Stimulated activated CD4-positive, alpha-beta T cell treated with anti-CD3 and anti-CD28 coated beads, TNF-alpha, amount 100 ng/mL, for 4 hours (primary cell): ENCODE measurements around the gene TMEM63A.
"Not testable (repeated sequence)": the region's sequence is repeated elsewhere in the genome, so short reads cannot be mapped to it uniquely, and the experiment has no call there.

Experiments used
- DNase-seq, 3 experiments: peaks; one replicate each; pipeline ENCODE4 v3.0.0-alpha.2; 2020; ENCODE audit warnings: low read depth in 3 of 3

TMEM63A gene

DNA sequence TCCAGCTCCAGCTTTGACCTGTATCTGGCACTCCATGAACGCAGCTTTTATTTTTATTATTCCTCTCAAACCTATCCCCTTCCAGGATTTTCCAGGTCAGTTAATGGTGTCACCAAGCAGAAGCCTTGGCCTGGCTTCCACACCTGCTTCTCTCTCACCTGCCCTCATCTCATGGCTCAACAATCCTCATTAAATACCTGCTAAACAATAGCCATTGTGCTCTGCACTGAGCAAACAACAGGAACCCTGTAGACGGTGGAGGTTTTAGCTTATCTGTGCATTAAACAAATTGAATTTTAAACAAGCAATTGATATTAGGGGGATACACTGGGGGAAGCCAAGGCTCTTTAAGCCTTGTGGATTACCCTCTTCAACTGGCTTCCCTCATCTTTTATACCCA lies 26.6 kb upstream of the TMEM63A start:
- DNase-seq = no peak

GRCh38 chr1:225908013-225908640 lies 25.9 kb upstream of the TMEM63A start:
- DNase-seq = no peak

- no peak for DNase-seq
Observed at GRCh38 chr1:225907341-225907740, 25.2 kb upstream of the TMEM63A start.

DNA sequence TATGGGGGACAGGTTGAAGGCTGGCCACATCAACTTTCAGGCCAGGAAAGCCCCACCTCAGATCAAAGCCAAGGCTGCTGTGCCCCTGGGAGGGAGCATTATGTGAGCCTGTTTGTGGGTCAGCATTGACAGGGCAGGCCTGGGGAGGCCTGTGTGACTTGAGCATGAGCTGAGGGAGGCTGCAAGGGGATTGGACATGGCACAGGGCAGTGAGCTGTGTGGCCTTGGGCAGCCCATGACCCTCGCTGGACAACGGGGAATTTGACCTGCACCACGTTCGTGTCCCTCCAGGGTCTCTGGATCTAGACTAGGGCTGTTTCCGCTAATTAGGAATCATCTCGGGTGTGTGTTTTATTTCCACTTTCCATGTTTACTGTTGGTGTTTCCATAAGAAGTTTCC lies 24.3 kb upstream of the TMEM63A start:
- DNase-seq = no peak

DNA sequence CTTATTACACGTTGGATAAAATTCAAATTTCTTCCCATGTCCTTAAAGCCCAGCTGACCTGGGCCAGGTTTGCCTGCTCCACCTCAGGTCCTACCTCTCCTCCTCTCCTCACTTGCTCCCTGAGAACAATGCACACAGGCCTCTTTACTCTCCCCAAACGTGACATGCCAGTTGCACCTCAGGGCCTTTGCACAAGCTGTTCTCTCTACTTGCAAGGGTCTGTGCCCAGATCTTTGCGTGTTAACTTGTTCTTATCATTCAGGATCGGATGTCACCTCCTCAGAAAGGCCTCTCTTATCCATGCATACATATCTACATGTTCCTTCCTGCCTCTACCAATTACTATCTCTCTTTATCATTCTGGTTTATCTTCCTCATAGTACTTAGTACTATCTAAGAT lies 21.4 kb upstream of the TMEM63A start:
- no peak for DNase-seq

DNA sequence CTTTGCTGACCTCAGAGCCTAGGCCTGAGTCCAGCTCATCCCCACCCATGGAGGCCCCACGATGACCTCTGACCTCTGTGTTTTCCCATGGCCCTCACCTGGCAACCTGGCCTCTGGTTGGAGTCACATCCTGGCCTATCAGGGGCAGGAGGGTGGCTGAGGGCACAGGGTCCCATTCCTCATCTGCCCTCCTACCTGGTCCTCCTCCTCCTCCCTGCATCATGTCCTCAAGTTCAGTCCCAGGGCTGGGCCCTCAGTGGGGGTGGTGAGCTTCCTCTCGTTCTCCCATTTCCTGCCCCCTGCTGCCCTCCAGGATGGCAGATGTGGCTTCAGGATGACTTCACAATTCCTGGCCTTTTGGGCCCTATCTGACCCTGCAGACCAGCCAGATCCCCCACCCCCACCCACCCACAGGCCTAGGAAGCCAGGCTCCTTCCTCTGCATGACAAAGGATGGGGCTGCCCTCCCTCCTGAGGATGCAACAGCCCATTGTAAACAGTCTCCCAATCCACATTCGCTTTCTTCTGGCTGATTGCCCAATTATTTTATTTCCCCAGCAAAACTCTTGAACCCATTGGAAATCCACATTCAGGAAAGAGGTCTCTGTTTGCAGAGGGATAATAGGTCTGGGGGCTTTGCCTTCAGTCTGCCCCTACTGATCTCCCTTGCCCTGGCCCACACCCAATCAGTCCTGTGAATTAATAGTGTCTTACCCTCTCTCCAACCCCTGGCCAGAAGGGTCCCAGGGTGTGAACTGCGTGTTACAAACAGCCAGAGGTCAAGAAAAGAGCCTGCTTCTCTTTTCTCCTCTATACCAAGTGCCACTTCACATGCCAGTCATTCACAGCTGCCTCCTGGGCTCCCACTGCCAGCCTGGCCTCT lies 17.1 kb upstream of the TMEM63A start:
- no peak for DNase-seq

GRCh38 chr1:225897595-225898514 lies 15.7 kb upstream of the TMEM63A start:
- no peak for DNase-seq

DNA sequence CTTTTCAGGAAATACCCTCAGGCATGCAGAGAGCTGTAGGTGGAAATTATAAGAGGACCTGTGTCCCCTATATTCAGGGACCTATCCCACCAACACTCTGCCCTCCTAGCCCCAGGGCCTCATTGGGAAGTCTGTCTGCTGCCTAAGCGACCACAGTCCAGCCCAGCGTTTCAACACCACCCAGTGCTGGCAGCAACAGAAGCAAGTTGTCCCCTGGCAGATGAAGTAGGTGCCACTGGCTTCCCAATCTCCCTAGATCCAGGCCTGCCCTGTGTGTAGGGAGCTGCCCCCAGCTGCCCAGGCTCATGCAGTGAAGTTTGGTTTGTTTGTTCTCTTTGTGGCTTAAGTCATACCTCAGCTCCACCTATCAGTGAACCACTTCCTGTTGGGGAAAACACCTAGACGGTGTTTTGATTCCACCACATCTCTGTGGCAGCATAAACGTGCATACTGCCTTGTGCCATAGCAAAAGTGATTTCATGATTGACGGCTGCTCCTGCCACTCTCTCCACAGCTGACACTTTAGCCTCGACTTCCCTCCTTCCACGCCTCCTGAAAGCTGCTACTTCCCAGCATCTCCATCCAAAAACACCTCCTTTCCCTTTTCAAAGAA lies 14.9 kb upstream of the TMEM63A start:
- peak in 2 of 3 experiments; percentile 36 to 45 for DNase-seq

DNA sequence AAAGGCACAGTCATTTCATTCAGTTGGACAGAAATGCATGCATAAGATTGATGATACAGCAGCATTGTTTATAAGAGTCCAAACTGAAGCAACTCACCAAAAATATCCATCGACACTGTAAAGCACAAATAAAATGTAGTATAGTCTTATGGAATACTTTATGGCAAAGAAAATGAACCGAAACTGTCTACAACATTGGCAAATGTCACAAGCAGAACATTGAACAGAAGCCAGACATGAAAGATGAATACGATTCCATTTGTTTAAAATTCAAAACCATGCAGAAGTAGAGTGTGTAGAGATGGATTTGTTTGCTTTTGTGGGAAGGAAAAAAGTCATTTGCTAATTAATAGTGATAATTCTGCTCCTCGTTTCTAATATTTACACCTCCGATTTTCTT lies 14.3 kb upstream of the TMEM63A start:
- DNase-seq = no peak

- no peak for DNase-seq
Observed at GRCh38 chr1:225892307-225892706, 10.1 kb upstream of the TMEM63A start.

GRCh38 chr1:225891229-225891972 lies 9.2 kb upstream of the TMEM63A start:
- no peak for DNase-seq

DNA sequence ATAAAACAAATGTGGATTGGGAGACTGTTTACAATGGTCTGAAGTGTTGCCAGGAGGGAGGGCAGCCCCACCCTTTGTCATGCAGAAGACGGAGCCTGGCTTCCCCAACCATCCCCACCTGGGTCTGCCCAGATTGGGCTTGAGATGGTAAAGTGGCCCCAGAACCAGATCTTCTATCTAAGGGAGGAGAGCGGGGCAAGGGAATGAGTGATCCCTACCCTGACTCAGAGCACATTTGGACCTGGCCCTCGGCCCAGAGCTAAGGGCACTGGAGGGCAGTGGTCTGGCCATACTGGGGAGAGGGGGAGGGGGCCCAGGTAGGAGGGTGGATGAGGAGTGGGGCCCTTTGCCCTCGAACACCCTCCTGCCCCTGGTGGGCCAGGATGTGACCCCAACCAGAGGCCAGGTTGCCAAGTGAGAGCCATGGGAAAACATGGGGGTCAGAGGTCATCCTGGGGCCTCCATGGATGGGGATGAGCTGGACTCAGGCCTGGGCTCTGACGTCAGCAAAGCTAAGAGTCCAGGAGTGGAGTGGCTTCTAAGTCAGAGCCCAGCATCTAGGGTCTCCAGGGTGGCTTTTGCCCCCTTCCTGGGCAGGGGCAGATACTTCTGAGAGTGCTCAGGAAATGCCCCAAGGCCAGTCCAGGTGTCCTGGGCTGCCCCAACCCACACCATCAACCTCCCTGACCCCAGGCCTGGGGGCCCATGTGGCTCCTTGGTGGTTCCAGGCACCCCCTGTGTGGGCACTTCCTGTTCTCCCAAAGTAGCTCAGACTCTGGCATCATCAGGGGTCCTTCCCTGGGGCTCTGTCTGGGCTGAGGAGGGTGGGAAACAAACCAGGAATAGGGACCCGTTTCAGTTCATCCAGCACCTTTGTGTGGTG lies 8.4 kb upstream of the TMEM63A start:
- no peak for DNase-seq

DNA sequence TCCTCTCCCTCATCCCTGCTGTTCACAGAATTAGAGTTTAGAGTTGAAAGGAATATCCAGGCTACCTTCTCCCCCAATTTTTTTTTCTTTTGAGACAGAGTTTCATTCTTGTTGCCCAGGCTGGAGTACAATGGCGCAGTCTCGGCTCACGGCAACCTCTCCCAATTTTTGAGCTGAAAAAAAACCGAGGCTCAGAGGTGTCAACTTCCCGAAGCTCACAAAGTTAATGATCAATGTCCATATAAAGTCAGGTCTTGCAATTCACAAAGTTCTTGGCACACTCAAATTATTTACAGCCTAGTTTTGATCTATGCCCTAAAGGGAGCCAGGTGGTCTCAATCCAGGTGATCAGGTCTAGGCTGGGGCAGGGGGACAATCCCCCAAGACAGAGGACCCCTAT lies 7.6 kb upstream of the TMEM63A start:
- DNase-seq = no peak

- no peak for DNase-seq
Observed at GRCh38 chr1:225888898-225889601, 6.9 kb upstream of the TMEM63A start, which contains the start of gene LEFTY1. TSS of gene LEFTY1 (minus strand) at chr1:225889146. CDS start at chr1:225889066, 80 bp downstream.

GRCh38 chr1:225888289-225888897 lies 6.2 kb upstream of the TMEM63A start:
- no peak for DNase-seq

DNA sequence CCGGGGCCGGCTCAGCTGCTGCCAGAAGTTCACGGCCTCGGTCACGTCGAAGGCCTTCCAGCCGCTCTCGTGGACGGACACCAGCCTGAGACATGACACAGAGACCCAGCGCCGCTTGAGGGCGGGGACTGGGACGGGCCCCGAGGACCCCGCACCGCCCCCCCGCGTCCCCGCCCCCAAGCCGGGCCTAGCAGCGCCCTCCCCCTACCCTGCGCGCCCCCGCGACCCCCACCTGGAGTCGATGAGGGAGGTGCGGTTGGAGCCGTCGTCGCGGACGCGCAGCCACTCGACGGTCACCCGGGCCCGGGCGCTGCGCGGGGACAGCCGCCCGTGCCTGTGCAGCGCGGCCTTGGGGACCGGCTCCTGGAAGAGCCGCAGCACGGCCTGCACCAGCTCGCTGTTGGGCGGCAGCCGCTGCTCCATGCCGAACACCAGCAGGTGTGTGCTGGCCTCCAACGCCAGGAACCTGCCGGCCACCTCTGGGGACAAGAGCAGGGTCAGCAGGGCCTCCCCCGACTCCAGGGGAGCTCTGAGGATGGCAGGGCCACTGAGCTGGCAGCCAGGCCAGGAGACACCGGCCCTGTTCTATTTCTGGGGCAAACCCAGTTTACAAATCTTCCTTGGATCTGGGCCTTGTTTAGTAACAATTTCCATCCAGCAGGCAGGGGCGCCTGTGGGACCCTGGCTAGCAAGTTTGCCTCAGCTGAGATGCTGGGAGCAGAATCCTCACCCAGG lies 5.5 kb upstream of the TMEM63A start:
- not testable (repeated sequence) for DNase-seq

DNA sequence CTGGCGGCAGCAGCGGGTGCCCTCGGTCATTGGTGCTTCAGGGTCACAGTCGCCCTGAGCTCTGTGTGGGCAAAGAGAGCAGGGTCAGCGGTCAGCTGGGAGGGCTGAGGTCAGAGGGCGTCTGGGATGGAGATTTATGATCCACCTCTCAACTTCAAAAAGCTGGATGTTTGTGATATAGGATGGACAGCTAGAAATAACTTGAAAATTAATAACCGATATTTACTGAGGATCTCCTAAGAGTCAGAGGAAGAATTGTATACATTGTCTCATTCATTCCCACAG lies 4.8 kb upstream of the TMEM63A start:
- DNase-seq = no peak
